GM21825 (cell line): ENCODE measurements around the gene CFAP97.
"Not testable (repeated sequence)": the region's sequence is repeated elsewhere in the genome, so short reads cannot be mapped to it uniquely, and the experiment has no call there.

Experiments
- ATAC-seq: cut with Tn5 transposase; IDR thresholded peaks from one replicate; pipeline ENCODE4 v1.9.1; 2021; ENCODE audit warnings: mild to moderate bottlenecking, moderate library complexity; ENCODE audit not compliant: unreplicated experiment

Gene CFAP97

DNA sequence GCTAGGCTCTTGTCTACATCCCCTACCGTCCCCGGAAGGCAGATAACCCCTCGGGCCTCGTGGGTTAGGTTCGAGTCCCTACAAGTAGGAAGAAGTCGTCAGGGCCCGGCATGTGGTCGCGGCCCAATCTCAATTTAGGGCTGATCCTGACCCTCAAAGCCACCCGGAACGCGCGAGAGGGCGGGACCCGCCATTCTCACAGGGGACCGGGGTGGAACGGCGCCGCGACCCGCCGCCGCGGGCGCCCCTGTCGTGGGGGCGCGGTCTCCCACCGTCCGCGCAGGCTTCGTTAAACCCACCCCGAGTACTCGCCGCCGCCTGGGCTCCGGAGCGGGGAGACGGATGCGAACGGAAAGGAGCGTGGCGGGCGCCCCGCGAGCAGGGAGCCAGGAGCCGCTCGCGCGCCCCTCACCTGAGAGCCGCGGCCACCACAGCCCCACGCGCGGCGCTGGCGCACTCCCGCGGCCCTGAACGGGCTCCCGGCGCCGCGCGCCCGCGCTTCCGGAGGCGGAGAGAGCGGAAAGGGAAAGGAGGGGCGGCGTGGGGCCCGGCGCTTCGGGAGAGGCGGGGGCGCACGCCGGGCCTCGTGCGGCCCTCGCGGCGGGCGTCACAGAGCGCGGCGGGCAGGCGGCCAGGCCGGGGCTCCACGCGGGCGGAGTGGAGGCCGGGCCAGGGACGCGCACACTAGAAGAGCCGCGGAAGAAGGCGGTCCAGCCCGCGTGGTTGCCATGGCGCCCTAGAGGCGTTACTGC lies at the start of gene CFAP97:
TSS of gene CFAP97 (minus strand) at position 515 of the 752 bp plus-strand sequence. CDS start 12,804 bp downstream, outside the sequence.
- peak; percentile 76 for ATAC-seq

DNA sequence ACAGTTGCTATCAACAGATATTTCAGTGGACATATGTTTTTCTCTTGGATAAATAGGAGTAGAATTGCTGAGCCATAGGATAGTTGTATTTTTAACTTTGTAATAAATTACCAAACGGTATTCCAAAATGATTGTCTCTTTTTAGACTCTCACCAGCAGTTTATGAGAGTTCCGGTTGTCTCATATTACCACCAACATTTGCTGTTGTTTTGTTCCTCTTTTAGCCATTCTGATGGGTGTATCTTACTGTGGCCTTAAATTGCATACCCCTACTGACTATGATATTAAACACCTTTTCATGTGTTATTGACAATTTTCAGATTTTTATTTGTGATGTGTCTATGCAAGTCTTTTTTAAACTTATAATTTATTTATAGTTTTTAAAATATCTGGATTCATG lies 45.3 kb upstream of the CFAP97 start:
- ATAC-seq: no peak

DNA sequence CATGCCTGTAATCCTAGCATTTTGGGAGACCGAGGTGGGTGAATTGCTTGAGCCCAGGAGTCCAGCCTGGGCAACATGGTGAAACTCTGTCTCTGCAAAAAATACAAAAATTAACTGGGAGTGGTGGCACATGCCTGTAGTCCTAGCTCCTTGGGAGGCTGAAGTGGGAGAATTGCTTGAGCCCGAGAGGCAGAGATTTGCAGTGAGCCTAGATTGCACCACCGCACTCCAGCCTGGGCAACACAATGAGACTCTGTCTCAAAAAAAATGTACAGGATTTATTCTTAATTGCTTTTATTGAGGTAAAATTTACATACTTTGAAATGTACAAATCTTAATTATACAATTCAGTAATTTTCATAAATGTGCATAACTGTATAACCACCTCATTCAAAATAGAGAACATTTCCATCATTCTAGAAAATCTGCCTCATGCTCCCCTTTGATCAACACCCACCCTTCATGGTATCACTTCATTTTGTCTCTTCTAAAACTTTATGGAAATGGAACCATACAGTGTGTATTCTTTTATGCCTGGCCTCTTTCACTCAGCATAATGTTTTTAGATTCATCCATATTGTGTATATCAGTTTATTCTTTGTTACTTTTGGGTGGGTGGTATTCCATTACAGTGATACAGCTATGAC lies 44.7 kb upstream of the CFAP97 start:
- no peak for ATAC-seq

DNA sequence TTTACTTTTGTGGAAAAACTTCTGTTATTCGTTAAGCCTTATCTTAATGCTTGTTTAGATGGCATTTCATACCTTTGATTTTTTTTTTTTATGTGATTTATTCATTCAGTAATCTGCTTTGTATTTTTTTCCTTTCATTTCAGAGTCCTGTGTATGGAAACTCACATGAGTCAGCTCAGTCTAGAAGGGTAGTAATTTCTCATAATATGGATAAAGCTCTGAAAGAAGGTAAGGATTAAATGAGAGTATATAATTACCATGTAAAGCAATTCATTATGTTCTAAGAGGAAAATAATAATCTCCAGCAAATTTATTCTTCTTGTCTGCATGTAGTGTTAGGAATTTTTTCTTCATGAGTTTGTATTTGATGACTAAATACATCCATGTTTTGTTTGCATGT lies 43.4 kb upstream of the CFAP97 start:
- ATAC-seq: no peak

DNA sequence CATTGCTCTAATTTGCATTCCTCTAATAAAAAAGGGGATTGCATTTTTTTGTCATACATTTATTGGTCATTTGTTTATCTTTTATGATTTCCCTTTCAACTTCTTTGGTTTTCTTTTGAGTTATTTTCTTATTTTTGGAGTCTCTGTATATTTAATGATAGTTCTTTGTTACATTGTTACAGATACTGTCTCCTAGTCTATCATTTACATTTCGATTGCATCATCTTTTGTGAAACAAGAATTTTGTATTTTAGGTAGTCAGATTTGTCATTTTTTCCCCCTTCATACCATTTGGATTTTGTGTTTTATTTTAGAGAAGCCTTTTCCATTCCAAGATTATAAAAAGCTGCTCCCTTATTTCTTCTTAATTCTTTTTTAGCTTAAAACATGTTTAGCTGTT lies 42.7 kb upstream of the CFAP97 start:
- no peak for ATAC-seq

DNA sequence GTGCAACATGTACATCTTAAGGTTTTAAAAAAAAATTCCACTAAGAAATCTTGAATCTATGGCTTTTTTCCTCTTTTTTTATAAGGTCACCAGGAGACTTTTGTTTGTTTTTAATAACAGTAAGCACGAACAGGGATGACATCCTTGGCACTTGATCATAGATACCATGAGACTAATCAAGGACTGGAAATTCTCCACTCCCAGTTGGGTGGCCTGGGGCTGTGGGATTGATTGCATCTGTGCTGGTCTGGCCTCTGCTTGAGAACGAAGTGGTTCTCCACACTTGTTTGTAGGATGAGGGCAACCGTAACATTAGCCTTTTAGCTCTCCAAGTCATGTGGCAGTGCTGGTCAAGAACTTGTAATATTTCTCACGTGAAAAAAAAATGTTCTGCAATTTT lies 41.0 kb upstream of the CFAP97 start:
- ATAC-seq: no peak

DNA sequence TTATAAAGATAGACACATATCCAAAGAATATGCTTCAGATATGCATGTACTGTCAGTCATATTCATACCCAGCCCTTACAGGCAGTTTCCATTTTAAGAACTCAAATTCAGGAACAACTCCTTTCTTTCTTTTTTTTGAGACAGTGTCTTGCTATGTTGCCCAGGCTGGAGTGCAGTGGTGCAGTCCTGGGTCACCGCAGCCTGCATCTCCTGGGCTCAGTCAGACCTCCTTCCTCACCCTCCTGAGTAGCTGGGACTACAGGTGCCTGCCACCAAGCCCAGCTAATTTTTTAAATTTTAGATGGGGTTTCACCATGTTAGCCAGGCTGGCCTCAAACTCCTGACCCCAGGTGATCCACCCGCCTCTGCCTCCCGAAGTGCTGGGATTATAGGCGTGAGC lies 40.1 kb upstream of the CFAP97 start:
- ATAC-seq: no peak

DNA sequence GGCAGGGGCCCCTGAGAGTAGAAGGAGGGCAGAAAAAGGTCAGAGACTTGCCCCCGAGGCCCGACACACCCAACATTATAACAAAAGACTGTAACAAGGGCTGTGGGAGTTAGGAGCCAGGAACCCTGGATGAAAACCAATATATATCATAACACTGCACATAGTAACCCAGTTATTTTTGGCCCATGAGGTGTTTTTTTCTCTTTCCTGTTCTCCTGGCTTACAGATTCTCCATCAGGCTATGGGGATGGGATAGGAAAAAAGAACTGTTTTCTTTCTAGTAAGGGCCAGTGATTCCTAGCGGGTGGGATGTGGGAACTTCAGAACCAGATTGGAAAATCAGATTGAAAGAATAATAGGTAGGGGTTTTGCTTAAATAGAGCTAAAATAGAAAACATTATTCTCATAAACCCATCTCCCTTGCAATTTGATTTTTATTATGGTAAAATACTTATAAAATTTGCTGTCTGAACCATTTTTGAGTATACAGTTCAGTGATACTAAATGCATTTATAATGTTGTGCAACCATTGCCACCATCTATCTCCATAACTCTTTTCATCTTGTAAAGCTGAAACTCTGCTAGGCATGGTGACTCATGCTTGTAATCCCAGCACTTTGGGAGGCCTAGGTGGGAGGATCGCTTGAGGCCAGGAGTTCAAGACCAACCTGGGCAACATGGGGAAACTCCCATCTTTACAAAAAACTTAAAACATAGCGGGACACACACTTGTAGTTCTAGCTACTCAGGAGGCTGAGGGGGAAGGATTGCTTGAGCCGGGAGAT lies 39.1 kb upstream of the CFAP97 start:
- no peak for ATAC-seq

DNA sequence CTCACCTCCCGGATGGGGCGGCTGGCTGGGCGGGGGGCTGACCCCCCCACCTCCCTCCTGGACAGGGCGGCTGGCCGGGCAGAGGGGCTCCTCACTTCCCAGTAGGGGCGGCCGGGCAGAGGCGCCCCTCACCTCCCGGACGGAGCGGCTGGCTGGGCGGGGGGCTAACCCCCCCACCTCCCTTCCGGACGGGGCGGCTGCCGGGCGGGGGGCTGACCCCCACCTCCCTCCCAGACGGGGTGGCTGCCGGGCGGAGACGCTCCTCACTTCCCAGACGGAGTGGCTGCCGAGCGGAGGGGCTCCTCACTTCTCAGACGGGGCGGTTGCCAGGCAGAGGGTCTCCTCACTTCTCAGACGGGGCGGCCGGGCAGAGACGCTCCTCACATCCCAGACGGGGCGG lies 36.7 kb upstream of the CFAP97 start:
- not testable (repeated sequence) for ATAC-seq

DNA sequence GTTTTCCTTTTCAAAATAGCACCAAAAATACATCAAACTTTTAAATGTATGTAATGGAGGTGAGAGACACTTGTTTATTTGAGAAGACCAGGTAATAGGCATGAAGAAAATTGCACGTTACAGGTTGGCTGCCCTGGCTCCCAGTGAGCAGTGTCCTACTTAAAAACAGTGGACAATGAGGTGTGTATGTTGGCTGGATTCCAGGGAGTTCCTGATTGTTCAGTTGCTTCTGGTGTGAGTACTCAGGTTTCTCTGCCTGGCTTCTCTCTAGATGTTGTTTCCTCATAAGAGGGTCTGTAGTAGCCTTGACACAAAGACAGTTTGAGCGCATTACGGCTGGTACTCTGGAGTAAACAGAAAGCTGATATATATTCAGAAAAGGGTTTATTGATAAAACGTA lies 35.0 kb upstream of the CFAP97 start:
- ATAC-seq: no peak

DNA sequence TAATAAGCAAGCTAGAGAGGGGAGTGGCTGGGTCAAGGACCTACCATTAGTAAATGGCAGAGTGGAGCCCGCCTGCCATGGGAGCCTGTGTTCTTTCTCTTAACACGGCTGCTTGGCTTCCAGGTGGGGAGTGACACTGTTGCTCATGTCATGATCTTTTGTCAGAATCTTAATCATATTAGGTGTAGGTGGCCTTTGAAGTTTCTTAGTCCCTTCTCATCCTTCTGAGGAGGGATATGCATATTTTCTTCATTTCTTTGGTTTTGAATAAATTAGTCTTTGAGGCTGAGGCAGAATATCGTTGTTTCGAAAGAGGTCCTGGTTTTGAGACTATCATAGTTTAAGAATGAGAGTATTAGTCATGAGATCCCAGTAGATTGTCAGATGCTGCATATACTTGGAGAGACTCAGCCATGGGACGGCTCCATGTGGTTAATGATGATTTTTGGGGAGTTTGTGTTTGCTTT lies 34.4 kb upstream of the CFAP97 start:
- no peak for ATAC-seq

DNA sequence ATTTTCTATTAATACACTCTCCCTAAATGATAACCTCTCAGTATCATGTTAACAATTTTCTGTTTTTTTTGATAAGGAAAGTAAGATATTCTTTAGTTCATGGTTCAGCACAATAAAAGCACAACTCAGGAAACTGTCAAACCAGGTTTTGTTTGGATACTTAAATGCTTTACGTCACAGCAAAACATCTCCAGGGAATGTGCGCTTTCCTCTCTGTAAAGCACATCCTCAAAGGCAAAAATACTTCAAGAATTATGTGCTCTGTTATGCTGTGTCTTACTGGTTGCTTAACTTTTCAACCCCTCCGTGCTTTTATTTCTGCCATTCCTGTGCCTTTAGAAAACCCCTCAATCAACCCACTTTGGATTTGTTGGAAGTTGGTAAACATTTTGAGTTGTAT lies 33.4 kb upstream of the CFAP97 start:
- ATAC-seq: no peak

DNA sequence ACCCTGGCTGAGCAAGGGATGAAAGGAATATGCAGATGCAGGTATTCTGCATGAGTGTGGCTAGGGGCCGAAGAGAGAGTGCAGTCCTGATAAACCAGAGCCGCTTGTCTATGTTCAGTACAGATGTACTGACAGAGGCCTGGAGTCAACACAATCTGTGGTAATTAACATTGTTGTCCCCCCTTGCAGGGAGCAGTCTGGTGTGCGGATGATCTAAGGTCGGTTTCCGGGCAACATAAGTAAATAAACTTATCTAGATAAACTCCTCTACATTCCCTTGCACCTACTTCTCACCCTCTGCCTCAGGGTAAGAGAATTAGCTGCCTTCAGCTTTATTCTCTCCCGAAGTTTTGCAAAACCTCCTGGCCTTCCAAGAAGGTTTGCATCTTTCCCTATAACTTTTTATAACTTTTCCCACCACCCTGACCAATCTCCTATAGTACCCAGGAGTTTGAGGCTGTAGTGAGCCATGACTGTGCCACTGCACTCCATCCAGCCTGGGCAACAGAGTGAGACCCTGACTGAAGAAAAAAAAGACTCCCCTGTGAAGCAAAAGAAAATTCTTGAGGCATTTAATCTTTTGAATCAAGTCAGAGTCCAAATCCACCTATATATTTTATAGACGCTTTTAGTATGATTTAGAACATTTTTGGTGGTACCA lies 32.2 kb upstream of the CFAP97 start:
- ATAC-seq: no peak

DNA sequence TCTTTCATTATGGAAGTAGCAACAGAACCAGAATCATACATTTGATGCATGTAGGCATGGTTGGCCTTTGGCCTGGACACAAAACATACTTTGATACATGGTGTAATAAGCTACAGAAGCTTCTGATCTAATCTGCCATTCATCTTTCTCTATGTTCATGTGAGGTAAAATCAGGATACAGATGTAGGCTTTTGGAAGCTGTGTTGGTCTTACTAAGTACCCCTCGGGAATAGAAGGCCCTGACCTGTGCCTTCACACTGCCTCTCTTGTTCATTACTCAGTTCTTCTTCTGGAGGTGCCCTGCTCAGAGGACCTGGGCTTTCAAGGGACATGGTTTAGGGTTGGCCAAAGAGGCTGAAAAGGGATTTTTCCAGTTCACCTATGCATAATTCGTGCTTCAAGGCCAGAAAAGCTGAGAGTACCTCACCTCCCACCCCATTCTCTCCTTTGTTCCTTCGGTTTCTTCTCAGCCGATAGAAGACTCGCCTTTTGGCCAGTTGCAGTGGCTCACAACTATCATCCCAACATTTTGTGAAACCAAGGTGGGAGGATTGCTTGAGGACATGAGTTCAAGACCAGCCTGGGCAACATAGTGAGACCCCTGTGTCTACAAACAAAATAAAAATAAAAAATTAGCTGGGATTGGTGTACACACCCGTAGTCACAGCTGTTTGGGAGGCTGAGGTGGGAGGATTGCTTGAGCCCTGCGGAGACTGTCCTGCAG lies 31.5 kb upstream of the CFAP97 start:
- no peak for ATAC-seq

DNA sequence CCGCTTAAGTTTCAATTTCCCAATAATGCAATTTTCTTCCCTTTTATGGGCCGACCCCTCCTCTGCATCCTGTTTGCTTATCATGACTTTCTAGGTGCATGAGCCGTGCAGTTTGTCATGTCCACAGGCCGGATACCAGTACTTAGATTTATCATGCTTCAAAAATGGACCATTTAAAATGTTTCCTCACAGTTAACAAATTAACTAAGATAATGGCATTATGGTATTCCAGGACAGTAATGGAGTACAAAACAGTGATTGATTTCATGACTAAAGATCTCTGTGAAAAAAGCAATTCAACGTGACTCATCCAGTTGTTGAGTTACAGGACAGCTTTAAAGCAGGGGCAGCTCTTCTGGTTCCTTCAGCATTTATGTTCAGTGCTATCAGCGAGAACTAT lies 28.6 kb upstream of the CFAP97 start:
- no peak for ATAC-seq

DNA sequence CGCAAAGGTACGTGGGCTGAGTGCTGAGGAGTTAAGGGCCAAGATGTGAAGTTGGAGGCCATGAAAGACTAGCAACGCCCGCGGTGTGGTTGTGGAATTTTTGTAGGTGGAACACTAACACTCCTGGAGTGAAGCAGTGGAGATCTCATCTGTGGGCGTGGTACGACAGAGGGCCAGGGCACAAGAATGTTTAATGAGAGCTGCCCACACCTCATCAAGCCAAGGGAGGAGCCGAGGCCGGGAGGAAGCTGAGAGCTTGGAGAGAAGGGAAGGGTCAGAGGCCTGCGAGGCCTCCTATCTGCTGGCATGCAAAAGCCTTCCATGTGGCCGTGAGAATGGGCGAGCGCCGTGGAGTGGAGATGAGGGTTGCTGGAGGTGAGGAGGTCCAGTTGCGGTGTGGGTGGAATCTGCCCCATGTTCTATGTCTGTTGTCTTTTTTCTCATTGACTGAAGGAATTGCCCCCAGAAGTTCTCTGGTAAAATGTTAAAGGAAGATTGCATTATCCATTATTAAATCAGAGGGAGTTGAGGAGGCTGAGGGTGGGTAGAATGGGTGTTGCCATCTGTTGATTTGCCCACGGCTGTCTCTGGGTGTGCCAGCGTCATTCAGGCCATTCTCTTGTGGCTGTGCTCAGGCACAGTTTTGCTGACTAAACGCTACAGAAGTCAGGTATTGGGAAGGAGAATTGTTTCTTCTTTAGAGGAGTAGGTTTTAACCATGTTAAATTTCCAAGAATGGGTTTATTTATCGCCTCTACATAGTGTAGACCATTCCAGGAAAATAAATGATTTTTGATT lies 25.4 kb upstream of the CFAP97 start:
- no peak for ATAC-seq

DNA sequence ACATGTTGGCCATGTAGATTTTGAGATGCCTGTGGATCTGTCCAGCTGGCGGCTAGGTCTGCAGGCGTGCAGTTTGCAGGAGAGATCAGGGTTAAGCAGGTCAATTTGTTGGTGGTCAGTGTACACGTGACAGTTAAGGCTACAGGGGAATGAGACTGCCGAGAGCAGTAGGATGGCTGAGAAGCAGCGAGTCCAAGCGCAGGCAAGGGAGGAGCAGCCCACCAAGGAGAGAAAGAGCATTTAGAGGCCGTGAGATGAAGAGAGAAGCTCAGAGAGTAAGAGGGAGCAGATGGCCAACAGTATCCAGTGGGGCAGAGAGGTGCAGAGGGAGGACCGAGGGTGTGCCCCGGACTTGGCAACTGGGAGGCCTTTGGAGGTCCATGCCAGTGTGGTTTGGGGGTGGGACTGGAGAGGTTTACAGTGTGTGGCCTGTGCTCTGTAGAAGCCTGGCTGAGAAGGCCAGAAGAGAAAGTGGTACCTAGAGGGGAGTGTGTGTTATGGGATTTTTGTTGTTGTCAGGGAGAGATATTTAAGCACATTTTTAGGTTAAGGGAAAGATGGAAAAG lies 24.0 kb upstream of the CFAP97 start:
- ATAC-seq: no peak

DNA sequence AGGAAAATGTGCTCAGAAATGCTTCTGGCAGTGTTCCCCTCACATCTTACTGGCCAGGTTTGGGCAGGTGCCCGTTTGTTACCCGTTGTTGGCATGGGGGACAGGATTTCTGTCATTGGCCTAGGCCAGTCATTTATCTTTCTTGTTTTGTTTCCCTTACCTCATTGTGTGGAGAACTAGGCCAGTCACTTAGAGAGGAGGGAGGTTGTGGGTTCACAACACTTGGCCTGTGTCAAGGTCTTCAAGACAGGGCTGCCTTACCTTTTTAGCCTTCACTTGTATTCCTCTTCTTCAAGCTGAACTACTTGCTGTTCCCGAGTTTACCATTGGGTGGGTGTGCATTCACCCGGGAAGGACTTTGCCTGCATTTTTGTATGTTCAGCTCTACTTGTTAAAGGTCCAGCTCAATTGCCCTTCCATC lies 23.3 kb upstream of the CFAP97 start:
- no peak for ATAC-seq

DNA sequence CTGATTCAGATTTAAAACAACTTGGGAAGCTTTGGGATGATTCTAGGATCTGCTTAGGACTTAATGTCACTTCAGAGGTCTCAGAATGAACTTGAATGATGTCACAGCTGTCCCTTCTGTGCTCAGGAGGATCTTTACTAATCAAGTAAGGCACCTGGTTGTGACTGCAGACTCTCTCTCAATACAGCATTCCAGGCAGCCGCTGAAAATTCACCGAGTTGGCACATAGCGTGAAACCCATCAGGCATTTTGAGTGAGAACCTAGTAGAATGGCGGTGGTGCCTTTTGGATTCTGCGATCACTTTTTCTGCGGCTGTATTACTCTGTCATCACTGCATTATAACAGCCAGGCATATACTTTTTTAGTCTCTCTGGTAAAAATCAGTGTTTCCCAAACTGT lies 22.1 kb upstream of the CFAP97 start:
- ATAC-seq: no peak
